GM23248 (cell line): ENCODE measurements around the gene PADI2. TPM values are rescaled to one million over a fixed set of nuclear protein-coding genes. Genes with fewer than 3 reads are reported as not detected.

Experiments
- DNase-seq: peaks from one replicate; pipeline ENCODE4 v3.0.0-alpha.2; 2015
- H2AFZ ChIP-seq: fragments of 200-600 bp; sonication (generic); 2 replicates; pipeline ENCODE4 v1.6.1; 2016; ENCODE audit warnings: antibody characterized with exemption
- H3F3A ChIP-seq: fragments of 200-600 bp; sonication (generic); 2 replicates; pipeline ENCODE4 v1.6.1; 2016; ENCODE audit warnings: mild to moderate bottlenecking, antibody characterized with exemption, mixed run types; ENCODE audit not compliant: insufficient read depth
- H3K27ac ChIP-seq: fragments of 200-600 bp; sonication (generic); 2 replicates; pipeline ENCODE4 v1.5.1; 2016; ENCODE audit warnings: mild to moderate bottlenecking
- H3K27me3 ChIP-seq: fragments of 200-600 bp; sonication (generic); replicated peaks from 2 replicates; pipeline ENCODE4 v1.6.1; 2016; ENCODE audit warnings: mild to moderate bottlenecking; ENCODE audit not compliant: insufficient read depth
- H3K36me3 ChIP-seq: fragments of 200-600 bp; sonication (generic); 2 replicates; pipeline ENCODE4 v1.6.1; 2016; ENCODE audit warnings: low read depth, mild to moderate bottlenecking
- H3K4me1 ChIP-seq: fragments of 200-600 bp; sonication (generic); 2 replicates; pipeline ENCODE4 v1.6.1; 2016; ENCODE audit warnings: mild to moderate bottlenecking; ENCODE audit not compliant: insufficient read depth
- H3K4me2 ChIP-seq: fragments of 200-600 bp; sonication (generic); one replicate; pipeline ENCODE4 v1.6.1; 2016; ENCODE audit warnings: mild to moderate bottlenecking; ENCODE audit not compliant: unreplicated experiment
- H3K4me3 ChIP-seq: fragments of 200-600 bp; sonication (generic); 2 replicates; pipeline ENCODE4 v1.5.1; 2016; ENCODE audit warnings: mild to moderate bottlenecking
- H3K79me2 ChIP-seq: fragments of 200-600 bp; sonication (generic); 2 replicates; pipeline ENCODE4 v1.6.1; 2016; ENCODE audit warnings: mild to moderate bottlenecking; ENCODE audit not compliant: insufficient read depth
- H3K9ac ChIP-seq: fragments of 200-600 bp; sonication (generic); 2 replicates; pipeline ENCODE4 v1.6.1; 2016; ENCODE audit warnings: mild to moderate bottlenecking
- H3K9me2 ChIP-seq: fragments of 200-600 bp; sonication (generic); 2 replicates; pipeline ENCODE4 v1.6.1; 2016; ENCODE audit warnings: mixed run types, mild to moderate bottlenecking, moderate library complexity; ENCODE audit not compliant: insufficient read depth
- H3K9me3 ChIP-seq: fragments of 200-600 bp; sonication (generic); one replicate; pipeline ENCODE4 v1.6.1; 2017; ENCODE audit warnings: low read depth
- H4K20me1 ChIP-seq: fragments of 200-600 bp; sonication (generic); 2 replicates; pipeline ENCODE4 v1.6.0; 2016; ENCODE audit not compliant: insufficient read depth
- EZH2 ChIP-seq: fragments of 200-600 bp; sonication (generic); IDR thresholded peaks from 2 replicates; pipeline ENCODE4 v1.6.1; 2018; ENCODE audit warnings: antibody characterized with exemption, mild to moderate bottlenecking; ENCODE audit not compliant: insufficient read depth, poor library complexity, severe bottlenecking
- EZH2phosphoT487 ChIP-seq: fragments of 200-600 bp; sonication (generic); IDR thresholded peaks from 2 replicates; pipeline ENCODE4 v1.6.1; 2018; ENCODE audit warnings: antibody characterized with exemption, moderate library complexity, mild to moderate bottlenecking, low read depth; ENCODE audit not compliant: insufficient read depth
- WGBS, 2 experiments: methylation state at CpG; one replicate each; pipeline ENCODE4 v1.1.6; 2015 to 2017; ENCODE audit warnings: low lambda C conversion rate in 2 of 2, low coverage in 1 of 2; ENCODE audit errors: missing lambda C conversion rate in 2 of 2; 5-methylcytosine and 5-hydroxymethylcytosine counted together
- in situ Hi-C: fragments of 300-500 bp; cut with MboI; formaldehyde crosslinking; loops from 2 replicates; pipeline ENCODE4 v1.15.0; 2020
- polyA plus RNA-seq: library from polyadenylated mRNA; unstranded; fragments of >200 nt; fragmentation: Nextera tagmentation; extraction: Ambion mirVana; gene quantifications from 2 replicates; pipeline ENCODE4 v1.2.1, GENCODE V29; 2016
- total RNA-seq: library from RNA; depleted of rRNA; stranded (reverse); fragments of >200 nt; shearing (Covaris generic); gene quantifications from 2 replicates; pipeline ENCODE4 v1.2.3, GENCODE V29; 2014

PADI2 gene
- total and polyA plus RNA-seq, 2 experiments from 2014 or later, result 0.11 to 0.22 TPM

DNA sequence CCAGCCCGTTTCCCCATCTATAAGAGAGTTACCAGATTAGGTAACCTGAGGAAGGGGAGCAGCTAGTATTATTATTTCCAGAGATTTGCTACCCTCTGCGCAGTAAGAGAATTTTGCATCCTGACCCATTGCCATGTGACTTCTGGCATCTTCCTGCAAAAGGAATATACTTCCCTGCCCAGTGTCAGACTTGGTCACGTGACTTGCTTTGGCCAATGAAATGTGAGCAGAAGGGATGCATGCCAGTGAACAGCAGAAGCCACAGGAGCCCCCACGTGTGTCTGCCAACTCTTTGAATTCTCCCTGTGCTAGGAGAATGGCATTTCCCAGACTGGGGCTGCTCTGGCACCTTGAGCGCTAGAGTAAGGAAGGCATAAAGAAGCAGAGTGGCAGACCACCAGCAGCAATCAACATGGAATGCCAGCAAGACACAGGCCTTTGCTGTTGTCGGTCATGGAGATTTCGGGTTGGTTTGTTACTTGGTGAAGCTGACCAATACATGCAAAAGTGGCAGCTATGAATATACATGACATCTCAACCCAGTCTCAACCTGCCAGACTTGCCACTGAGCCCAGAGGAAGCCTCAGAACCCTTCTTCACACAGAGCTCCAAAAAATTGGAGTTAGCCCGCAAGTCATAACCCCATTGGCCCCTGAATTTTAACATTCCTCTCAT, 39.0 kb downstream of the PADI2 start:
- Histone ChIP-seq H2AFZ (no peak overlapping the region), H3K4me3 (no peak overlapping the region), H3K4me2 (no peak overlapping the region), H3K9me2 (no peaks in the 10 kb centered on the region), H3K27ac (no peak overlapping the region), H3K27me3 (peaks cover 11% of the 10 kb centered on the region), H3K4me1 (no peaks in the 10 kb centered on the region), H3F3A (no peaks in the 10 kb centered on the region), H3K79me2 (no peaks in the 10 kb centered on the region), H3K9ac (no peak overlapping the region), H3K36me3 (no peaks in the 10 kb centered on the region), H4K20me1 (no peaks in the 10 kb centered on the region), H3K9me3 (no peaks in the 10 kb centered on the region)
- in situ Hi-C loops, result no loop called here
- no peak for DNase-seq
- WGBS, 2 experiments, result 64 to 70% methylated on average over 8 of the region's 8 CpGs
- TF ChIP-seq EZH2 (no peak), EZH2phosphoT487 (no peak)

DNA sequence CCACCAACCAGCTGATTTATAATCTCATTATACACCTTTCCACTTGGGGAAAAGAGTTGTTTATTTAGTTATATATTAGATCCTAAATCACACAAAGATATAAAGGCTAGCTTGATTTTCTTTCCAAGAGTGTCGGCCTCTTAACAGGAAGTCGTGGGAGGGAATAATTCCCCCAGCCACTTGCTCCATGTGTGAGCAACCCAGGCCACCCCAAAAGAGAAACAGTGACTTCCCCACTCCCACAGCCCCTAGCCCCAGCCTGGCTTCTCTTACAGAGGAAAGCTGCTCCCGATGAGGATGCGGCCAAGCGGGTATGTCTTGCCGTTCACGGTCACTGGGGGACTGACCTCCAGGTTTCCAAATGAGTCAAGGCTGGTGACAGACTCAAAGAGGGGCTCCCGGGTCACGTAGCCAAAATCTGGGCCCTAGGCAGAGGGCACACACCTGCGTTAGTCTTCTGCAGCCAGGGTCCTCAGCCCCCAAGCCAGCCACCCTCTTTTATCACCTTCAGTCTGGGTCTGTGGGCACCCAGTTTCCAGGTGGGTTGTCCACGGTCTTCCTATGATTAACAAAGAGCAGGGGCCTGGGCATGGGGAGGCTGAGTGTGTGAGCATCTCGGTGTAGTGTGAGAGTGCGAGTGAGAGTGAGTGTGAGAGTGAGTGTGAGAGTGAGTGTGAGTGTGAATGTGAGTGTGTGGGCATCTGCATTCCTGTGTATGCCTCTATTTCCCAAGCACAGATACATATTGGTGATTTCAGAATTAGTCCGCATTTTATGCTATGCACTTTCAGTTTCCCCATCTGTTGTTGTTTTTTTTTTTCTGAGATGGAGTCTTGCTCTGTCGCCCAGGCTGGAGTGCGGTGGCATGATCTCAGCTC, 40.0 kb downstream of the PADI2 start:
- in situ Hi-C loops, result no loop called here
- H4K20me1 ChIP-seq, result no peaks in the 10 kb centered on the region
- no peaks in the 10 kb centered on the region for H3K36me3 ChIP-seq
- H3K27ac ChIP-seq, result no peak overlapping the region
- H3K4me3 ChIP-seq, result no peak overlapping the region
- no peak for DNase-seq
- H3K79me2 ChIP-seq, result no peaks in the 10 kb centered on the region
- no peaks in the 10 kb centered on the region for H3K4me1 ChIP-seq
- no peaks in the 10 kb centered on the region for H3F3A ChIP-seq
- H2AFZ ChIP-seq, result no peak overlapping the region
- H3K9me3 ChIP-seq, result no peaks in the 10 kb centered on the region
- no peak overlapping the region for H3K4me2 ChIP-seq
- H3K9me2 ChIP-seq, result no peaks in the 10 kb centered on the region
- H3K9ac ChIP-seq, result no peak overlapping the region
- 69 to 72% methylated on average over 16 of the region's 16 CpGs for WGBS, 2 experiments
- peaks cover 1% of the 10 kb centered on the region; the same call in 1 of the 2 replicates for H3K27me3 ChIP-seq
- TF ChIP-seq EZH2, result no peak
- no peak for TF ChIP-seq EZH2phosphoT487

DNA sequence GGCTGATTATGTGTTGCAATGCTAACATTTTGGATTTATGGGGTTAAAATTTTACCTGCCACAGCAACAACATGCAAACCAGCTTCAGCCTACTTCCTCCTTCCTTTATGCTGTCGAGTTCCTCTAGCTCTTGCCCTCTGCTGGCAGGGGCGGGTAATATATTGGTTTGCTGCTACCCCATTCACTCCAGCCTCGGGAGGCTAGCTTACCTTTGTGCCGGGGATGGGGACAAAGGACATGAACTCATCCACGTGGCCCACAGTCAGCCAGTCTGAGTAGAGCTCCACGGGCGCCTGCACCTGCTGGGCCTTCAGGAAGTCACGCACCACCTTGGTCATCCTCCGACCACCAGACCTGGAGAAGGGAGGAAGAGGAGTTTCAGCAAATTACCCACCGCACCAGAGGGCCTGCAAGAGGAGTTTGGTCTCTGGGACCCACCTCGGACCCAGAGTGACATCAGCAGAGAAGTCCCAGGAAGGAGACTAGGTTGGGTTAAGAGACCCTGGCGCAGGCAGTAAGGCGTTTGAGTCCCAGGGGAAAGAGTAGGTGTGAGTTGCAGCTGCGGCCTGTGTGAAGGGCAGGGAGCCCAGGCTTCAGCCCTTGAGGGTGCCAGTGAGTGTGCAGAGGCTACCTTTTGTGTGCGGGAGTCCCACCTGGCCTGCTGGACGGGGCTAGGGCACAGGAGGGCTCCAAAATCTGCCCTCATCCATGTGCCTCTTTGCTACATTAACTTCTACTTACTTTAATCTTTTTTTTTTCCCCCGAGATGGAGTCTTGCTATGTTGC, 43.6 kb downstream of the PADI2 start:
- H3K27ac ChIP-seq, result no peak overlapping the region
- no peaks in the 10 kb centered on the region for H3F3A ChIP-seq
- H2AFZ ChIP-seq, result no peak overlapping the region
- no peak overlapping the region for H3K4me2 ChIP-seq
- H3K27me3 ChIP-seq, result no peaks in the 10 kb centered on the region; the same call in 1 of the 2 replicates
- H3K9me3 ChIP-seq, result no peaks in the 10 kb centered on the region
- DNase-seq, result peak; percentile 36
- H3K36me3 ChIP-seq, result no peaks in the 10 kb centered on the region
- H3K4me3 ChIP-seq, result no peak overlapping the region
- no peaks in the 10 kb centered on the region for H3K79me2 ChIP-seq
- in situ Hi-C loops, result no loop called here
- 56 to 63% methylated on average over 16 to 17 of the region's 17 CpGs for WGBS, 2 experiments
- H4K20me1 ChIP-seq, result no peaks in the 10 kb centered on the region
- no peak for TF ChIP-seq EZH2
- no peak for TF ChIP-seq EZH2phosphoT487
- no peaks in the 10 kb centered on the region for H3K4me1 ChIP-seq
- no peak overlapping the region for H3K9ac ChIP-seq
- H3K9me2 ChIP-seq, result no peaks in the 10 kb centered on the region

DNA sequence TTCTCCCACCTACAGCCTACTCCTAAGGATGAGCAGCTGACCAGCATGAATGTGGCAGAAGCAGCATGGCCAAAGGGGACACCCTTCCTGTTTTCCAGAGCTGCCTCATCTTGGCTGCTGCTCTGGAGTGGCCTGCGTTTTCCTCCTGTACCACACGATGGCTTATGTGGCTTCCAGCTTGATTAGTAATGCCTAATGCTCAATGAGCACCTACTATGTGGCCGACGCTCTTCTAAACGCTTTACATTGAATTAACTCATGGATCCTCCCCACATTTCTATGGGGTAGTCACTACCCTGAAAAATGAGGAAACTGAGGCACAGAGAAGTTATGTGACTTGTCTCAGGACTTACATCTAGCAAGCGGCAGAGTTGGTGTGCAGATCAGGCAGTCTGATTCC, 47.5 kb downstream of the PADI2 start:
- H2AFZ ChIP-seq, result no peak overlapping the region
- no peak overlapping the region for H3K27ac ChIP-seq
- H3K9me2 ChIP-seq, result no peaks in the 10 kb centered on the region
- no peak overlapping the region for H3K9ac ChIP-seq
- no peak for TF ChIP-seq EZH2phosphoT487
- TF ChIP-seq EZH2, result no peak
- H3K79me2 ChIP-seq, result no peaks in the 10 kb centered on the region
- no peaks in the 10 kb centered on the region for H3K9me3 ChIP-seq
- no peaks in the 10 kb centered on the region for H3K4me1 ChIP-seq
- no peaks in the 10 kb centered on the region for H4K20me1 ChIP-seq
- H3K4me2 ChIP-seq, result no peak overlapping the region
- H3F3A ChIP-seq, result no peaks in the 10 kb centered on the region
- no peaks in the 10 kb centered on the region; the same call in 1 of the 2 replicates for H3K27me3 ChIP-seq
- no peaks in the 10 kb centered on the region for H3K36me3 ChIP-seq
- 45 to 58% methylated on average over 6 of the region's 6 CpGs for WGBS, 2 experiments
- in situ Hi-C loops, result no loop called here
- no peak for DNase-seq
- no peak overlapping the region for H3K4me3 ChIP-seq
